Measurements from ENCODE around the gene RTN4IP1.

DNA sequence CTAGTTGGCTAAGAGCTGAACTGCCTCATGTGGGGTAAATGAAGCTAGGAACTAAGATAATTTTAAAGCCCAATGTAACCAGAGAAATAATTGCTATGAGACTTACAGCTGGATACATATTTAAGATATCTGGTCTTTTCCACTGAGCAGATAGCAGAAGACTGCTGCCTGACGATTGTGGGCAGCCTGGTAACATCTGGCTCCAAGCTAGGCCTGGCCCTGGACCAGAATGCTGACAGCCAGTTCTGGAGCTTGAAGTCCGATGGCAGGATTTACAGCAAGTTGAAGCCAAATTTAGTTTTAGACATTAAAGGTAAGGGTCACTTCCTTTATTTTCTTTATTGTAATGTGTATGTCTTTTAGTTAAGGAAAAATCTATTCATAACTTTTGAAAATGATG, 65.7 kb downstream of the RTN4IP1 start:
- TF ChIP-seq POLR2A (IDR thresholded peaks at IDR 0.05): no peak
- TF ChIP-seq, protein P1, sequence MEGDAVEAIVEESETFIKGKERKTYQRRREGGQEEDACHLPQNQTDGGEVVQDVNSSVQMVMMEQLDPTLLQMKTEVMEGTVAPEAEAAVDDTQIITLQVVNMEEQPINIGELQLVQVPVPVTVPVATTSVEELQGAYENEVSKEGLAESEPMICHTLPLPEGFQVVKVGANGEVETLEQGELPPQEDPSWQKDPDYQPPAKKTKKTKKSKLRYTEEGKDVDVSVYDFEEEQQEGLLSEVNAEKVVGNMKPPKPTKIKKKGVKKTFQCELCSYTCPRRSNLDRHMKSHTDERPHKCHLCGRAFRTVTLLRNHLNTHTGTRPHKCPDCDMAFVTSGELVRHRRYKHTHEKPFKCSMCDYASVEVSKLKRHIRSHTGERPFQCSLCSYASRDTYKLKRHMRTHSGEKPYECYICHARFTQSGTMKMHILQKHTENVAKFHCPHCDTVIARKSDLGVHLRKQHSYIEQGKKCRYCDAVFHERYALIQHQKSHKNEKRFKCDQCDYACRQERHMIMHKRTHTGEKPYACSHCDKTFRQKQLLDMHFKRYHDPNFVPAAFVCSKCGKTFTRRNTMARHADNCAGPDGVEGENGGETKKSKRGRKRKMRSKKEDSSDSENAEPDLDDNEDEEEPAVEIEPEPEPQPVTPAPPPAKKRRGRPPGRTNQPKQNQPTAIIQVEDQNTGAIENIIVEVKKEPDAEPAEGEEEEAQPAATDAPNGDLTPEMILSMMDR (IDR thresholded peaks at IDR 0.05 in 4 of 5, conservative IDR thresholded peaks at IDR 0.05 in 1 of 5): no peak

Data from gastrocnemius medialis (tissue), 4 donors.